22Rv1 (cell line): Measurements from ENCODE around the gene OOSP4B.

ENCODE experiments used
- ZFX ChIP-seq: fragments of 450-650 bp; IDR thresholded peaks from 2 replicates; pipeline ENCODE4 v1.6.1; 2017; ENCODE audit warnings: antibody characterized with exemption, borderline replicate concordance
- TF ChIP-seq, protein P1 (sequence below): fragments of 450-650 bp; IDR thresholded peaks from 2 replicates; pipeline ENCODE4 v1.5.1; 2017; ENCODE audit warnings: mild to moderate bottlenecking

DNA sequence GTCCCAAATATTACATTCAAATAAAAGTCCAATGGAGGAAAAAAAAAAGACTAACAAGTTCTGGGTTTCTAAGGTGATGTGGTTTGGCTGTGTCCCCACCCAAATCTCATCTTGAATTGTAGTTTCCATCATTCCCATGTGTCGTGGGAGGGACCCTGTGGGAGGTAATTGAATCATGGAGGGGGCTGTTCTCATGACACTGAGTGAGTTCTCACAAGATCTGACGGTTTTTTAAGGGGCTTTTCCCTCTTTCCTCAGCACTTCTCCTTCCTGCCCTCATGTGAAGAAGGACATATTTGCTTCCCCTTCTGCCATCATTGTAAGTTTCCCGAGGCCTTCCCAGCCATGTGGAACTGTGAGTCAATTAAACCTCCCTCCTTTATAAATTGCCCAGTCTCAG, 63.6 kb downstream of the OOSP4B start:
- TF ChIP-seq, protein P1, sequence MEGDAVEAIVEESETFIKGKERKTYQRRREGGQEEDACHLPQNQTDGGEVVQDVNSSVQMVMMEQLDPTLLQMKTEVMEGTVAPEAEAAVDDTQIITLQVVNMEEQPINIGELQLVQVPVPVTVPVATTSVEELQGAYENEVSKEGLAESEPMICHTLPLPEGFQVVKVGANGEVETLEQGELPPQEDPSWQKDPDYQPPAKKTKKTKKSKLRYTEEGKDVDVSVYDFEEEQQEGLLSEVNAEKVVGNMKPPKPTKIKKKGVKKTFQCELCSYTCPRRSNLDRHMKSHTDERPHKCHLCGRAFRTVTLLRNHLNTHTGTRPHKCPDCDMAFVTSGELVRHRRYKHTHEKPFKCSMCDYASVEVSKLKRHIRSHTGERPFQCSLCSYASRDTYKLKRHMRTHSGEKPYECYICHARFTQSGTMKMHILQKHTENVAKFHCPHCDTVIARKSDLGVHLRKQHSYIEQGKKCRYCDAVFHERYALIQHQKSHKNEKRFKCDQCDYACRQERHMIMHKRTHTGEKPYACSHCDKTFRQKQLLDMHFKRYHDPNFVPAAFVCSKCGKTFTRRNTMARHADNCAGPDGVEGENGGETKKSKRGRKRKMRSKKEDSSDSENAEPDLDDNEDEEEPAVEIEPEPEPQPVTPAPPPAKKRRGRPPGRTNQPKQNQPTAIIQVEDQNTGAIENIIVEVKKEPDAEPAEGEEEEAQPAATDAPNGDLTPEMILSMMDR: no peak
- TF ChIP-seq ZFX: no peak
